ENCODE results near the gene LKAAEAR1.
"Not testable (repeated sequence)": the region's sequence is repeated elsewhere in the genome, so short reads cannot be mapped to it uniquely, and the experiment has no call there.

LKAAEAR1 gene, protein sequence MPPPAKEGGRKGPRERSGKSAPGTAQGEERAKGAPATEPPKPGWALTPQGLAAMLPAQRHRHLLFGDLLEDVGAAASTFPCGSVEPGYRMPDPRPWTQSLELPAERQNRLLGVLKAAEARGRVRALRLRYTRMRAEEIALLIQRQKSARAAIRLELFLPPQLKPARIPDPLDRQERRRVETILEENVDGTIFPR
- 0.15 to 0.17 reads per million in 2 donors for total RNA-seq

DNA sequence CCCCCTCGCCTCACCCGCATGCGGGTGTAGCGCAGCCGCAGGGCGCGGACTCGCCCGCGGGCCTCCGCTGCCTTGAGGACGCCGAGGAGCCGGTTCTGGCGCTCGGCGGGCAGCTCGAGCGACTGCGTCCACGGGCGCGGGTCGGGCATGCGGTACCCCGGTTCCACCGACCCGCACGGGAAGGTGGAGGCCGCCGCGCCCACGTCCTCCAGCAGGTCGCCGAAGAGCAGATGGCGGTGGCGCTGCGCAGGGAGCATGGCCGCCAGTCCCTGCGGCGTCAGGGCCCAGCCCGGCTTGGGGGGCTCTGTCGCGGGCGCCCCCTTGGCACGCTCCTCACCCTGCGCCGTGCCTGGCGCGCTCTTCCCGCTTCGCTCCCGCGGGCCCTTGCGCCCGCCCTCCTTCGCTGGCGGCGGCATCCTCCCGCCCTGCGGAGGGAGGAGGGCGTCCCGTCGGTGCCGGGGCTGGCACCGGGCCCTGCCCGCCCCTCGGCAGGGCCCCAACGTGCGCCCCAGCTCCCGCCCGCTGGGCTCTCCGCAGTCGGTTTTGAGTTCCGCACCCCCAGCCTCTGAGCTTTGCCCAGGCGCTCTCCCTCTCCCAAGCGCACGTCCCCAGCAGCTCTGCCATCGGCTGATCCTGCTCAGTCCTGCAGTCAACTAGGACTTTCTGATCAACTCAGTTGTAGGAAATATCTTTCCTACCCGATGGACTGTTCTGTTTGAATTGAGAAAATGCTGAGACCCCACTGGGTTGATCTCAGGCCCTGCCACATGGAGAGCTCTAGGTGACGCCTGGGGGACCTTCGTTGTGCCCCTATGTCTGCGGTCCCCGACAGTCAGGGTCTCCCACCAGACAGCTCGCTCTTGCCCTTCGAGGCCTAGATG is at the start of gene LKAAEAR1:
Gene LKAAEAR1 (minus strand): TSS at position 595 of the 881 bp plus-strand sequence. CDS start 179 bp downstream, at position 416.
- no peak for DNase-seq

DNA sequence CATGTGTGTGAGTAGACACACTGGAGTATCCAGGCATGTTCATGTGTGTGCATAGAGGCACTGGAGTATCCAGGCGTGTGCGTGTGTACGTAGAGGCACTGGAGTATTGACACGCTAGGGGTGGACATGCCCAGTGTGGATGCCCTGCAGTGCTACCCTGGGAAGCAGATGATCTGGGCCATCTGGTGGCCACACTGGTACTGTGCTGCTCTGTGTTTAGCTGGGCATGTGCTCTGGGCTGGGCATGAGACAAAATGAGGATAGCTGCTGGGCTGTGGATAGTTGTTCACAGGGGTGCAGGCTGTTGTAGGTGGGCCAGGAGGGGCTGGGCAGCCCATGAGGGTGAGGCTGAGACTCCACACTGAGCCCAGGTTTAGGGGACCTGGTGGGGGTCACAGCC is 47.2 kb upstream of the LKAAEAR1 start:
- no peak for DNase-seq

DNA sequence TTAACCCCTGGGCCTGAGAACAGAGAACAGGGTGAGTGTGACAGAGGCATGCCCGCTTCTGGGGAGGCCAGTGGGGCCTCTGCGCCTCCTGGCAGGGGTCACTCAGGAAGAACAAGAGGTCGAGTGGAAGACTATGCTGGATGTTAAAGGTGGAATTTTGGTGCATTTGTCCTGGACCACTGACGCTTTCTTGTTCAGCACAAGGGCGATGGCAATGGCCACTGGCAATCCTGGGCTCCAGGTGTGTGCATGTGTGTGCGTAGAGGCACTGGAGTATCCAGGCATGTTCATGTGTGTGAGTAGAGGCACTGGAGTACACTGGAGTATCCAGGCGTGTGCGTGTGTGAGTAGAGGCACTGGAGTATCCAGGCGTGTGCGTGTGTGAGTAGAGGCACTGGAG is 46.7 kb upstream of the LKAAEAR1 start:
- no peak for DNase-seq

DNA sequence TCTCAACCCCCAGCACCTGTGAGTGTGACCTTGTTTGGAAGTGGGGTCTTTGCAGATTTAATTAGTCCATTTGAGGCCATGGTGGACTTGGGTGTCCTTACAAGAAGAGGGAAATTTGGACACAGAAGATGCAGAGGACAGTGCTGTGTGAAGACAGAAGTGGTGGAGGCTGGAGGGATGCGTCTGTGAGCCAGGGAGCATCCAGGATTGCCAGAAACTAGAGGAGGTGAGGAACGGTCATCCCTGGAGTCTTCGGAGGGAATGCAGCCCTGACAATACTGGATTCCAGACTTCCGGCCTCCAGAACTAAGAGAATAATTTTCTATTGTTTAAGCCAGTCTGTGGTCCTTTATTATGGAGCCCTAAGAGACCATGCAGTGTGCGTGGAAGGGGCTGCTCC is 46.1 kb upstream of the LKAAEAR1 start:
- no peak for DNase-seq

DNA sequence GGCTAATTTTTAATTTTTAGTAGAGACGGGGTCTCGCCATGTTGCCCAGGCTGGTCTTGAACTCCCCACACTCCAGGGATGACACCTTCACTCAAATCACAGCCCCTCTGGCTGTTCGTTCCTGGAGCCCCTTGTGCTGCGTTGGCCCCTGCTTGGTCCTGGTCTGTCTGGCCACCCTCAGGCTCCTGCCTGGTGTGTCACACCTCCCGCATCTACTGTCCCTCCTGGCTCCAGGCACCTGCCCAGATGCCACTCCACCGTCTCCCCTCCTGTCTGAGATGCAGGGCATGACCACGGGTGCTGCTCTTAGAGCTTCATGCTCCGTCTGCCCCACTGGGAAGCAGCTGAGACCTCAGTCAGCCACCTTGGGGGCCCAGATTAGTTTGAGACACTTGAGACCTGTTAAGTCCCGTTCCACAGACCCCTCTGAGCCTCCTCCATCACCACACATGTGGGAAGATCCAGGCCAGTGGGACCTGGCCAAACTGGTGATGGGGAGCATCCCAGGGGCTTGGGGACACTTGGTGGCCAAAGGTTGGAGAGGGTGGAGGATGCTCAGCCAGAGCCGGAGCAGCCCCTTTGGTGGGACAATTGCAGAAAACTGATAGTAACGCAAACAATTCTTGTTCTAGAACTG is 45.1 kb upstream of the LKAAEAR1 start:
- no peak for DNase-seq

DNA sequence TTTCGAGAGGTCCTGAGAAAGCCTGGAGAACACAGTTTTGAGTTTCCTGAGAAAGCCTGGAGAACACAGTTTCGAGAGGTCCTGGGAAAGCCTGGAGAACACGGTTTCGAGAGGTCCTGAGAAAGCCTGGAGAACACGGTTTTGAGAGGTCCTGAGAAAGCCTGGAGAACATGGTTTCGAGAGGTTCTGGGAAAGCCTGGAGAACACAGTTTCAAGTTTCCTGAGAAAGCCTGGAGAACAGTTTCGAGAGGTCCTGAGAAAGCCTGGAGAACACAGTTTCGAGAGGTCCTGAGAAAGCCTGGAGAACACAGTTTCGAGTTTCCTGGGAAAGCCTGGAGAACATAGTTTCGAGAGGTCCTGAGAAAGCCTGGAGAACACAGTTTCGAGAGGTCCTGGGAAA is 39.3 kb upstream of the LKAAEAR1 start:
- DNase-seq = not testable (repeated sequence)

DNA sequence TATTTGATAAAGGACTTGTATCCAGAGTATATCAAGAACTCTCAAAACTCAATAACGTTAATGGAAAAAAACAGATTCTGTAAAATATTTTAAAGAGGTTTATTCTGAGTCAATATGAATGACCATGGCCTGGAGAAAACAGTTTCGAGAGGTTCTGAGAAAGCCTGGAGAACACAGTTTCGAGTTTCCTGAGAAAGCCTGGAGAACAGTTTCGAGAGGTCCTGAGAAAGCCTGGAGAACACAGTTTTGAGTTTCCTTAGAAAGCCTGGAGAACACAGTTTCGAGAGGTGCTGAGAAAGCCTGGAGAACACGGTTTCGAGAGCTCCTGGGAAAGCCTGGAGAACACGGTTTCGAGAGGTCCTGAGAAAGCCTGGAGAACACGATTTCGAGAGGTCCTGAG is 38.7 kb upstream of the LKAAEAR1 start:
- not testable (repeated sequence) for DNase-seq

DNA sequence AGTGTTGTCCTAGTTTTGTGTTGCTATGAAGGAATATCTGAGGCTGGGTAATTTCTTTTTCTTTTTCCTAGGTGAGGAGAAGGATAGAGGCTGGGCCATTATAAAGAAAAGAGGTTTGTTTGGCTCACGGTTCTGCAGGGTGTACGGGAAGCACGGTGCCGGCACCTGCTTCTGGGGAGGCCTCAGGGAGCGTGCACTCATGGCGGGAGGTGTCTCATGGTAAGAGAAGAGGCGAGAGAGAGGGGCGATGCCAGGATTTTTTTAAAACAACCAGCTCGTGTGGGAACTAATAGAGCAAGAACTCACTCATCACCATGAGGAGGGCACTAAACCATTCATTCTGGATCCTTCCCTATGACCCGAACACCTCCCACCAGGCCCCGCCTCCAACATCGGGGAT is 37.4 kb upstream of the LKAAEAR1 start:
- DNase-seq = no peak

DNA sequence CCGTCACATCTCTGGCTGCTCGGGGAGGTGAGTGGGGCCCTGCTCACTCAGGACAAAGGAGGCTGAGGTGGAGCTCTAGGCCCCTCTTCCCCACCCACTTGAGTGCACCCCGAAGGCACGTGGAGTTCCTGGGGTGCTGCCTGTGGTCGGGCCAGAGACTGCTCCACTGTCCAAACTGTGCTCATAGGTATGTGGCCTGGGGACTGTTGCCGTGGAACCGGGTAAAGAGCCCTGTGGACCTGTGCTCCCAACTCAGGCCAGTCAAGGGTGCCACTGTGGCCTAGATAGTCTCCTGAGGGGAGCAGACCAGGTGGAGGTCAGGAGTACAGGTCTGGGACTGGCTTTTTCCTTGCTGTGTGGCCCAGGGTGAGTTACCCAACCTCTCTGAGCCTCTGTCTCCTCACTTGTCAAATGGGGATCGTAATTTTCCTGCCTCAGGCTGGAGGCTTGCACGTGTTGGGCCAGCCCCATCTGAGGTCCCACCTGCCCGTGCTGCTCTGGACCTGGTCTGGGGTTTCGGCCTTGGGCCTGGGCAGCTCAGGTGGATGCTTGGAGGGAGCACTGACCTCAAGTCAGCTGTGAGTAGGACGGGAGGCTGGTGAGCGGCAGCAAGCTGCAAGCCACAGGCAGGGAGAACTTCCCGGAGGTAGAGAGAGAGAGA is 35.6 kb upstream of the LKAAEAR1 start:
- DNase-seq = no peak

DNA sequence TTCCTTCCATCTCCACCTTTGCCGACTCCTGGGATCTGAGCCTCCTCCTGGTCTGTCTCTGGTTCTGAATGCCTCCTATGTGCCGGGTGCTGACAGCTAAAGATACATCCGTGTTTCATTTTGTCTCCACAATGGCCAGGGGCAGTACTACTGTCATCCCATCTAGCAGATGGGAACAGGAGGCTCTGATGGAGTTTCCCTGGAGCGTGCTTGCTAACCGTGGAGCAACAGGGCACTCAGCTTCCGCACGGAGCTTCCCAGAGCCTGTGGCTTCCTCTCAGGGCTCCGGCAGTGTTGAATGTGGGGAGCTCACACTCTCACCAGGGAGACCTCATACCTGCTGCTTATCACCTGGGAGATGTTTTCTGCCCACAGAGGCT is 35.1 kb upstream of the LKAAEAR1 start:
- DNase-seq = no peak

DNA sequence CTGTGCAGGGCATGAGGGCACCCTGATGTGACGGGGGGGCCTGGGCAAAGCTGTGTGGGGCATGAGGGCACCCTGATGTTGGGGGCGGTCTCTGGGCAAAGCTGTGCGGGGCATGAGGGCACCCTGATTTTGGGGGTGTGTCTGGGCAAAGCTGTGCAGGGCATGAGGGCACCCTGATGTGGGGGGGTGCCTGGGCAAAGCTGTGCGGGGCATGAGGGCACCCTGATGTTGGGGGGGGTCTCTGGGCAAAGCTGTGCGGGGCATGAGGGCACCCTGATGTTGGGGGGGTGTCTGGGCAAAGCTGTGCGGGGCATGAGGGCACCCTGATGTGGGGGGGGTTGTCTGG is 33.2 kb upstream of the LKAAEAR1 start:
- DNase-seq = not testable (repeated sequence)

DNA sequence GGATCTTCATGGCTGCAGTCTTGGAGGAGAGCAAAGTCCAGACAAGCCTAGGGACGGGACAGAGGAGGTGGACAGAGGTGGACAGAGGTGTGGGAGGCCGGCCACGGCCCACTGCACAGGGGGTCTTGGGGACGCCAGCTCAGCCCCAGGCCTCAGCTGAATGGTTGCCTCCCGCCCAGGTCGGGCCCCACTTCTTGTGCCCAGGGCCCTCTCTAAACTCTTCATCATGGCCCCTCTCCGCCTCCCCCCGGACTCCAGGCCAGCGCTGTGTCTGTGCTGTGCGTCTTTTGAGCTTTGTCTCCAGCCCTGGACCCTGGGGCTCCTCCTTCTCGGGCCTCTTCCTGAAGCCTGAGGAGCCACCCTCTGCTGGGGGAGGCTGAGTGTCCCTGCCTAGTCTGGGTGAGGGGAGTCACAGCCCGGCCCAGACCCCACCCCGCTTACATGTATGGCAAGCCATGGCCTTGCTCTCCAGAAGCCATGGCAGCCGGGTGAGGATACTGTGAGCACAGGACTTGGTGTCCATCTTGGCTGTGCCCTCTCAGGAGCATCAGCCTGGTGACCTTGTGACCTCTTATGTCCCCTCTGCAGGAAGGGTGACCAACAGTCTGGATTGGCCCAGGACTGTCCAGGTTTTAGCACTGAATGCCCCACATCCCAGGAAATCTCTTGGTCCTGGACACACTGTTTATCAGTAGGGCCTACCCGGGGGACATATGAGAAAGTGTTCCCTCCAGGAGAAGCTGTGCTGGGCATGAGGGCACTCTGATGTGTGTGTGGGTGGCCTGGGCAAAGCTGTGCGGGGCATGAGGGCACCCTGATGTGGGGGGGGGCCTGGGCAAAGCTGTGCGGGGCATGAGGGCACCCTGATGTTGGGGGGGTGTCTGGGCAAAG is 32.6 kb upstream of the LKAAEAR1 start:
- DNase-seq = no peak

DNA sequence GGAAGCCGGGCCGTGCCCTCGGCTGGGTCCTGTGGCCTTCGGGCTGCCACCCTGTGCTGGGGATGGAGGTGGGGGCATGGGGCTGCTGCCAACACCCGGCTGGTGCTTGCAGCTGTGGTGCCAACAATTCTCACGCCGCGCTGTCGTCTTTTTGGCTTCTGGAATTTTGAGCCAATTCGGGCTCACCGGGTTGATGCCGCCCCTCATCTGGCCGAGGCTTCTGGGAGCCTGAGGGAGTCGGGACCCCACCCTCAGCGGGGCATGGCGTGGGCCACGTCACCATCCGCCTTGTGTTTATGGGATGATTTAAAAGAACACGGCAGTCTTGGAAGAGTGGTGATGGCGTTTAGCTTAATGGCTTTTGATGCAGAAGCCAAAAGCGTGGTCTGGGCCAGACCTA is 31.8 kb upstream of the LKAAEAR1 start:
- DNase-seq = no peak

DNA sequence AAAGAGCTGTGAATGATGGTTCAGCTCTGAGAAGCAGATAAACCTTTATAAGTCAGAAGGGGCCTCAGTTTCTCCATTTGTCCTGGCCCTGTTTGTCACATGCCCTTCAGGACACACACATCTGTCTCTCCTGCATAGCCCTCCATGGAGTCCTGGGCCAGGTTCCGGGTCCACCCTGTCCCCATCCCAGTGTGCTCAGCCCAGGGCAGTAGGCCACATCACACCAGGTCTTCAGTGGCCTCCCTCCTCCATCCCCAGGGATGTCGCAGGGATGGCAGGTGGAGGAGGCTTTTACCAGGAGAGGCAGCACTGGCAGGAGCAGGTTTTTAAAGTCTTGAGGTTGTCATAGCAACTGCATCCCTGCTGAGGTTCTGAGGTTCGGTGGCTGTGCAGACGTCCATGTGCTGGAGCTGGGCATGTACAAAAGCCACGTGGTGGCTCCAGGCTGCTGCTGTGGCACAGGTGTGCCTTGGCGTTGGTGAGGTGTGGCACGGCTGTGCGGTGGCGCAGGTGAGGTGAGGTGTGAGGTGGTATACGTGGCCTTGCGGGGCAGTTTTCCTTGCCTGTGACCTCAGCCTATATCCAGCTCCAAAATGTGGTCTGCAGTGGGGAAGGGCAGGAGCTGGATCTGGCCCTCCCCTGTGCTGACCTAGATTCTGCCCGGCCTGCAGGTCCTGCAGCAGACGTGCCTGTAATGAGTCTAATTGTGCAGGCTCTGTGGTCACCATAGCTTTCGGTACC is 31.1 kb upstream of the LKAAEAR1 start:
- no peak for DNase-seq

DNA sequence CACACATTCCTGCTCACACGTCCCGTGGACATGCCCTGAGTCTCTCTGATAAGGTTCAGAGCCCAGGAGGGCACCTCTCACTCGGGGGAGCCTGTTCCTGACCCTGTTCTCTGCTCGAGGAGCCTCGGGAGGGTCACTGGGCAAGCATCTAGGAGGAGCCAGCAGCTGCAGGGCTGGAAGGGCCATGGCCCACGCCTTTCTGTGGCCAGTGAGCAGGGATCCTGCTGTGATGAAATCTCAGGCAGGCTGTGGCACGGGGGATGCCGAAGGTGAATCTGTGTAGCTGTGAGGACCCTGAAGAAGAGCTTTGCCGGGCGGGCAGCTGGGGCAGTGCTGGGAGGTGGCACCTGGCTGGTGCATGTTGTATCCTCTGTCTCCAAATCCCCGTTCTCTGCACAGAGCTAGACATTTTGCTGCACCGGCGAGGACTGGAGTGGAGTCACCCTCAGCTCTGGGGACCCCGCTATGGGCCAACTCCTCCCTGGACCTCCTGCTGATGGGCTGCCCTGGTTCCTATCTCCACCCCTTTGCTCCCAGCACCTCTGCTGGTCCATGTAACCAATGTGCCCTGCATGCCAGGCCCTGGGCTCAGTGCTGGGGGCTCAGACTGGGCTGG is 30.3 kb upstream of the LKAAEAR1 start:
- no peak for DNase-seq

DNA sequence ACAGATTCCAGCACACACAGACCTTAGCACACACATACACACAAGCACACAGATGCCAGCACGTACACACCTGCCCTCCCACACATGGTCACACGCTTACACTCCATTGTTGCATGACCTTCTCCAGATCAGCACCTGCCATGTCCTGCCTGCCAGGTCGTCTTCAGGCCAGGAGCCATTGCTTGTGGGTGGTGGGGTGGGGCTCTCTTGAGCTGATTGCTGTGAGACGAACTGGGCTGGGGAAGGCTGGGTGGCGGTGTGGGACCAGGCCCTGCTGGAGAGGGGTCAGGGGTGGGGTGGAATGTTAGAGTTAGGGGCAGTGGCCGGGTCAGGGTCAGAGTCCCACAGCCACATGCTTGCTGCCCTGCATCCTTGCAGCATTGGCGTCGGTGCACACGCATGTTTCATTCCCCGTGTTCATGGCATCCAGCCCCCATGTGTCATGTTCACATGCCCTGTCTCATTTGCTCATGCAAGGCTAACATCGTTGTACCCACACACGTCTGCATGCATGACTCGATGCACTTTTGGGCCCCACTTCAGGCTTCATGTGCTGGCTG is 29.7 kb upstream of the LKAAEAR1 start:
- DNase-seq = no peak

DNA sequence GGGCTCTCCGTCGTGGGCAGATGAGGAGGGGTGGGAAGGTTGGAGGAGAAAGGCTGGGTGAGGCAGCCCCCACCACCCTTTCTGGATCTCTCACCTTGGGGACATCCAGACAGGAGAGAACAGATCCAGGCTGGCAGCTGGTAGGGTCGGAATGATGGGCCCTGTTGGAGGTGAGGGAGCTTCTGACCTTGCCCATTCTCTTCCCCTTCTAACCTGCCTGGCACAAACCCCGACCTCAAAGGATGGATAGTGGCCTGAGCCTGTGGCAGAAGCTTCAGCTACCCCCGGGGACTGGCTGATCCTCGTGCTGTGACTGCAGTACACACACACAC is 29.2 kb upstream of the LKAAEAR1 start:
- no peak for DNase-seq

DNA sequence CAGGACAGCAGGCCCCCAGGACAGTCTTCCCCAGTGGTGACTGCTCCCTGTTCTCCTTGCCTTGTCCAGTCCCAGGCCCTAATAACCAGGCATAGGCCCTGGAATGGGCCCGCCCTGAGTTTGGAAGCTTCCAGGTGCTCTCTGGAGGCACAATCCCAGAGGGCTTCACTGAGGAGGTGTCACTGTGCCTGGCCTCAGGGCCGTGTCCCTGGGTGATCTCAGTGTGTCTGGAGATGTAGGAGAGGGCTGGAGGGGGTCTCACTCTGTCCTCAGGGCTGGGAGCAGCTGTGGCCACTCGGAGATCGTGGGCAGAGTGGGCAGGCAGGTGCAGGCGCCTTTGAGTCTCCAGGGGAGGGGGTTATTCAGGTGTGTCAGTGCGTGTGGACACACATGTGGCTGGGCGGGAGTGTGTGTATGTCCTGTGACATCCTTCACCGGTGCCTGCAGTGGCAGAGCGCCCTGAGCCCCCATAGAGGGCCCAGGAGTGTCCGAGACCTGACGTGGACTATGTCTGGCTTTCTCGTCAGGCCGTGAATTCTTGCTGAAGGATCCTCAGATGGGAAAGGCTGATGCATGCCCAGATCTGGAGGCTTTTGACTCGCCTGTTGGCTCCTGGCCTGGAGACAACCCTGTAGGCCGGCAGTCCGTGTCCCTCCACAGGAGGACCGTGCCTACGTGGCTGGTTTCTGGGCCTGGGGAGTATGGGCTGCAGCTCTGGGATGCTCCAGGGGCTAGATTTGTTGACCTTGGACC is 28.7 kb upstream of the LKAAEAR1 start:
- DNase-seq = no peak

DNA sequence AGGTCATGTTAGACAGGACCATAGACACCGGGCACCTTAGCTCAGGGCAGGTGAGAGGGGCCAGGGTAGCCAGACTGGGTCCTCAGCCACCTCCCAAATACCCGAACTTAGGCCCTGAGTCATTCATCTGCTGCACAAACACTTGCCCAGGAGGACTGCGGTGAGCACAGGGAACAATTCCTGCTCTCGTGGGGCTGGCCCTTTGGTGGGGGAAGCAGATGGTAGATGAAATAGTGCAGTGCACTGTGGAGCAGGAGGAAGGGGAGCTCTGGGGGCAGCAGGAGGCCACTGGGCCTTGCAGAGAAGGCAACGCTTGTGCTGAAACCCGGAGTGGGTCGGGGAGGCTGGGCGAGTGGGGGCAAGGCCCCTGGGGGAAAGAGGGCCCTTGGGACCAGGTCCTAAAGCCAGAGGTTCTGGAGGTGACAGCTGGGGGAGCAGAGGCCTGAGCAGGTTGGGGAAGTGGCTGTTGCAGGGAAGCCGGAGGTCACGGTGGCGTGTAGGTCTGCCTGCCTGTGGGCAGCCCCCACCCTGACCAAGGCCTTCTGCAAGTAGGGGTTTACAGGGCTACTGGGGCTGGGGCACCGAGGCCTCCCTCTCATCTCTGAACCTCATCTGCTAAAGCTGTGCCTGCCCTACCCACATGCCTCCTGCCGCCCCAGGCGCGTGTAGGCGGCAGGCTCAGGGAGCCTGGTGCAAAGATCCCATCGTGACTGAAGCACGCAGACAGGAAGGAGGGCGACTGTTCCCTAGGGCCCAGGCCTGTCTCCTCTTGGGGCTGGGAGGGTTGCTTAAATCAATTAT is 27.8 kb upstream of the LKAAEAR1 start:
- no peak for DNase-seq
